GM12878 (cell line): ENCODE results near the gene MOV10L1. TPM values are rescaled to one million over a fixed set of nuclear protein-coding genes. Genes with fewer than 3 reads are reported as not detected.

Experiments
- ATAC-seq: fragments of 200-7000 bp; cut with Tn5 transposase; 3 replicates; pipeline ENCODE4 v1.9.1; 2020; ENCODE audit warnings: mild to moderate bottlenecking, moderate library complexity
- BruUV-seq: library from RNA; stranded (reverse); fragments of 400-500 nt; replicated peaks from 2 replicates; lab custom pipeline; 2021; lab: Mats Ljungman, UMichigan
- CTCF ChIA-PET: fragments of 300-600 bp; sonication (Branson Sonifier 250); formaldehyde crosslinking; extraction: SDS; loops from one replicate; lab custom pipeline; 2021; ENCODE audit warnings: inconsistent platforms; lab: Yijun Ruan, JAX
- POLR2A ChIA-PET: fragments of 350-600 bp; formaldehyde crosslinking; extraction: SDS; loops from one replicate; lab custom pipeline; 2021; ENCODE audit warnings: inconsistent platforms; lab: Charles Lee
- RAD21 ChIA-PET: fragments of 300-600 bp; sonication (Branson Sonifier 250); formaldehyde crosslinking; loops from one replicate; lab custom pipeline; 2023; ENCODE audit warnings: antibody characterized with exemption; ENCODE audit not compliant: unreplicated experiment; lab: Charles Lee
- SMC1A ChIA-PET: fragments of 300-600 bp; sonication (Branson Sonifier 250); formaldehyde crosslinking; loops from one replicate; lab custom pipeline; 2023; ENCODE audit not compliant: unreplicated experiment, uncharacterized antibody; lab: Charles Lee
- DNase-seq: peaks from one replicate; pipeline ENCODE4 v3.0.0-alpha.2; 2011; ENCODE audit warnings: low read depth, low spot score
- FAIRE-seq: peaks from 3 replicates; lab custom pipeline; 2011; peaks lifted over from hg19 to GRCh38; lab: Jason Lieb, UNC
- H2AFZ ChIP-seq: 2 replicates; pipeline ENCODE4 v1.6.0; 2011; ENCODE audit warnings: low read depth, low read length, control low read depth; ENCODE audit not compliant: control insufficient read depth
- H3K27ac ChIP-seq: 2 replicates; pipeline ENCODE4 v1.5.1; 2011; ENCODE audit warnings: control low read depth; ENCODE audit not compliant: control insufficient read depth, insufficient read depth
- H3K27me3 ChIP-seq, 2 experiments: replicated peaks in 1 of 2; 2 replicates each; pipeline versions ENCODE4 v1.6.0 to v1.6.1; 2011; ENCODE audit warnings: low read length in 1 of 2; ENCODE audit not compliant: control insufficient read depth in 2 of 2, insufficient read depth in 2 of 2
- H3K36me3 ChIP-seq, 2 experiments: 2 replicates each; pipeline ENCODE4 v1.5.1; 2011; ENCODE audit warnings: low read length in 1 of 2; ENCODE audit not compliant: control insufficient read depth in 2 of 2, insufficient read depth in 2 of 2
- H3K4me1 ChIP-seq: 2 replicates; pipeline ENCODE4 v1.6.1; 2011; ENCODE audit warnings: mild to moderate bottlenecking, low read length, moderate library complexity, mixed read lengths; ENCODE audit not compliant: control insufficient read depth, insufficient read depth
- H3K4me2 ChIP-seq: 2 replicates; pipeline ENCODE4 v1.6.0; 2011; ENCODE audit warnings: control low read depth; ENCODE audit not compliant: control insufficient read depth, insufficient read depth
- H3K4me3 ChIP-seq: fragments of 200-600 bp; sonication (generic); 2 replicates; pipeline ENCODE4 v1.5.1; 2016
- H3K79me2 ChIP-seq: 2 replicates; pipeline ENCODE4 v1.6.0; 2011; ENCODE audit warnings: low read length; ENCODE audit not compliant: control insufficient read depth, insufficient read depth
- H3K9ac ChIP-seq: 2 replicates; pipeline ENCODE4 v1.8.0; 2011; ENCODE audit warnings: low read length, control low read depth, mixed read lengths; ENCODE audit not compliant: control insufficient read depth, insufficient read depth
- H3K9me3 ChIP-seq: replicated peaks from 3 replicates; pipeline ENCODE4 v1.5.1; 2011; ENCODE audit warnings: mild to moderate bottlenecking, low read length; ENCODE audit not compliant: control insufficient read depth, insufficient read depth
- H4K20me1 ChIP-seq: 2 replicates; pipeline ENCODE4 v1.6.0; 2011; ENCODE audit not compliant: control insufficient read depth, insufficient read depth
- ATF7 ChIP-seq: fragments of 450-650 bp; IDR thresholded peaks from 2 replicates; pipeline ENCODE4 v1.6.1; 2016; ENCODE audit warnings: low read depth, mild to moderate bottlenecking
- BCL11A ChIP-seq: IDR thresholded peaks from 2 replicates; pipeline ENCODE4 v1.6.1; 2011; ENCODE audit warnings: low read depth, low read length
- BCL3 ChIP-seq: IDR thresholded peaks from 2 replicates; pipeline ENCODE4 v1.6.1; 2011; ENCODE audit warnings: borderline replicate concordance, low read depth, mild to moderate bottlenecking, moderate library complexity, low read length; ENCODE audit not compliant: insufficient read depth, poor library complexity, severe bottlenecking
- BHLHE40 ChIP-seq, 2 experiments: fragments of 450-650 bp in 1 of 2; IDR thresholded peaks; 2 replicates each; pipeline ENCODE4 v1.6.1; 2011 to 2017; ENCODE audit warnings: low read depth in 2 of 2, borderline replicate concordance in 1 of 2, improper control_type of control experiment in 1 of 2, low read length in 1 of 2, mild to moderate bottlenecking in 1 of 2
- CHD4 ChIP-seq: fragments of 200-600 bp; sonication (generic); IDR thresholded peaks from 2 replicates; pipeline ENCODE4 v1.6.1; 2016; ENCODE audit warnings: mild to moderate bottlenecking
- EED ChIP-seq: sonication (generic); IDR thresholded peaks from 2 replicates; pipeline ENCODE4 v1.6.1; 2016; ENCODE audit warnings: antibody characterized with exemption, low read depth
- FOS ChIP-seq: IDR thresholded peaks from 3 replicates; pipeline ENCODE4 v1.6.1; 2011; ENCODE audit warnings: borderline replicate concordance; ENCODE audit not compliant: insufficient read length; ENCODE audit errors: extremely low read depth
- HDGF ChIP-seq: fragments of 450-650 bp; IDR thresholded peaks from 2 replicates; pipeline ENCODE4 v1.6.1; 2016; ENCODE audit warnings: antibody characterized with exemption
- HSF1 ChIP-seq: fragments of 150-350 bp; IDR thresholded peaks from 2 replicates; pipeline ENCODE4 v1.6.1; 2014; ENCODE audit warnings: mild to moderate bottlenecking, low read depth, low read length
- IKZF1 ChIP-seq: fragments of 450-650 bp; conservative IDR thresholded peaks from 2 replicates; pipeline ENCODE4 v1.6.1; 2017; ENCODE audit warnings: antibody characterized with exemption, mild to moderate bottlenecking
- KAT2A ChIP-seq: conservative IDR thresholded peaks from 2 replicates; pipeline ENCODE4 v1.6.1; 2011; ENCODE audit warnings: low read depth, low read length; ENCODE audit not compliant: control insufficient read depth
- NFYB ChIP-seq: IDR thresholded peaks from 2 replicates; pipeline ENCODE4 v1.6.1; 2011; ENCODE audit warnings: low read depth, mild to moderate bottlenecking, low read length, improper control_type of control experiment, moderate library complexity; ENCODE audit not compliant: insufficient read depth
- POLR2A ChIP-seq: IDR thresholded peaks from 2 replicates; pipeline ENCODE4 v1.6.1; 2011; ENCODE audit warnings: low read depth, mild to moderate bottlenecking, low read length
- SIN3A ChIP-seq: IDR thresholded peaks from 2 replicates; pipeline ENCODE4 v1.6.1; 2012; ENCODE audit warnings: low read depth, low read length, improper control_type of control experiment
- SPI1 ChIP-seq: IDR thresholded peaks from 2 replicates; pipeline ENCODE4 v1.6.1; 2011; ENCODE audit warnings: low read depth, mild to moderate bottlenecking, low read length, moderate library complexity, borderline replicate concordance; ENCODE audit not compliant: insufficient read depth
- YBX1 ChIP-seq: fragments of 450-650 bp; IDR thresholded peaks from 2 replicates; pipeline ENCODE4 v1.6.1; 2016; ENCODE audit warnings: antibody characterized with exemption
- WGBS: methylation state at CpG from one replicate; pipeline ENCODE4 v1.1.6; 2016; ENCODE audit warnings: low lambda C conversion rate; ENCODE audit not compliant: insufficient replicate concordance, insufficient coverage; ENCODE audit errors: missing lambda C conversion rate; 5-methylcytosine and 5-hydroxymethylcytosine counted together
- in situ Hi-C: fragments of 300-500 bp; cut with MboI; formaldehyde crosslinking; loops from 9 replicates; pipeline ENCODE4 v1.14.3; 2018; ENCODE audit warnings: mixed read lengths
- intact Hi-C: fragments of 100-400 bp; cut with micrococcal nuclease; formaldehyde crosslinking; loops from one replicate; pipeline ENCODE4 v1.14.2; 2022; ENCODE audit not compliant: unreplicated experiment
- polyA plus RNA-seq, 11 experiments: library from polyadenylated mRNA; depleted of rRNA in 4 of 11; unstranded in 6 of 11; stranded (reverse) in 5 of 11; fragments of >200 nt; fragmentation: Nextera tagmentation in 4 of 11; fragmentation: Illumina TruSeq in 1 of 11; extraction: Ambion mirVana in 4 of 11; extraction: Trizol in 1 of 11; gene quantifications; 1 replicate in 1 of 11; 2 replicates in 10 of 11; pipeline versions ENCODE4 v1.2.1 to v1.2.3, GENCODE V29; 2011 to 2016; ENCODE audit warnings: inconsistent platforms in 2 of 11, missing spikeins in 2 of 11, low read depth in 1 of 11
- total RNA-seq, 4 experiments: library from RNA; depleted of rRNA in 3 of 4; stranded (reverse); fragments of >200 nt in 3 of 4; fragmentation: Illumina TruSeq in 1 of 4; extraction: Trizol in 1 of 4; gene quantifications; 2 replicates each; pipeline versions ENCODE4 v1.2.1 to v1.2.3, GENCODE V29; 2013 to 2021

The MOV10L1 gene
- total and polyA plus RNA-seq, 10 of the 15 experiments (the other 5 are each of a cell fraction or from before 2014, with no cell fraction given) = 0.22 TPM; not detected in 9

GRCh38 chr22:50186761-50187523, 97.1 kb downstream of the MOV10L1 start:
- in situ Hi-C loops = no loop called here
- DNase-seq (no peak), ATAC-seq (peak; percentile 1; the same call in 1 of the 3 replicates), FAIRE-seq (peak; percentile 86)
- Histone ChIP-seq H3K4me1 (peaks cover 45% of the 10 kb centered on the region), H3K9ac (peak overlapping the region; percentile 97), H3K79me2 (peaks cover 54% of the 10 kb centered on the region), H3K4me2 (peak overlapping the region; percentile 92), H3K9me3 (no peaks in the 10 kb centered on the region), H4K20me1 (no peaks in the 10 kb centered on the region), H3K4me3 (peak overlapping the region; percentile 81), H2AFZ (no peak overlapping the region), H3K27me3 (no peaks in the 10 kb centered on the region), H3K36me3 (peaks cover 0 to 2% of the 10 kb centered on the region in 2 experiments; a peak in 2 of 4 replicates), H3K27ac (peak overlapping the region; percentile 89)
- POLR2A ChIA-PET = interaction anchor here (0.6 to 1.1 kb wide), 5 partner anchors 54 to 376 kb away, joined by 3 to 4 read pairs (median 3); partner anchors contain the start of gene SYCE3
- SMC1A ChIA-PET = interaction anchor here (0.6 to 1.8 kb wide), 3 partner anchors 16 to 419 kb away, joined by 3 to 4 read pairs (median 3); no protein-coding TSS in a partner anchor
- TF ChIP-seq BCL3 (no peak), YBX1 (no peak), BHLHE40 (IDR thresholded peaks at IDR 0.05; ENCODE audit: borderline replicate concordance in 1 of 2, low read depth in 2 of 2, low read length in 1 of 2) (no peak), ATF7 (no peak), CHD4 (no peak), IKZF1 (peak; percentile 15; the same call in 1 of the 2 replicates), HDGF (no peak), BCL11A (no peak), SIN3A (0 out of 2 replicates have a peak, but pooled peaks have one; percentile 43), HSF1 (no peak), SPI1 (peak; percentile 9; the same call in 1 of the 2 replicates), EED (0 out of 2 replicates have a peak, but pooled peaks have one; percentile 31), POLR2A (peak; percentile 53; the same call in 1 of the 2 replicates), NFYB (no peak), KAT2A (no peak), FOS (no peak)
- RAD21 ChIA-PET = interaction anchor here (1.1 to 1.4 kb wide), 2 partner anchors 10 to 14 kb away, joined by 3 to 4 read pairs; no protein-coding TSS in a partner anchor
- WGBS = under 1% methylated on average over 23 of the region's 26 CpGs
- CTCF ChIA-PET = interaction anchor here (0.8 to 1.6 kb wide), 4 partner anchors 18 to 256 kb away, joined by 3 to 5 read pairs (median 4); no protein-coding TSS in a partner anchor
- no TSS peak for BruUV-seq
- intact Hi-C loops = loop anchor here (5.0 kb wide), 1 partner anchor 225 kb away; the partner anchor contains the start of gene PIM3
